ENCODE results near the gene SEMA7A. TPM values are rescaled to one million over a fixed set of nuclear protein-coding genes. Genes with fewer than 3 reads are reported as not detected.

SEMA7A gene
- total RNA-seq, 1 experiment from 2014 or later = 38.1 TPM

GRCh38 chr15:74464897-74465296 lies 31.1 kb upstream of the SEMA7A start:
- no peak overlapping the region for H3K4me3 Mint-ChIP-seq (ENCODE audit: unreplicated experiment)
- ChIA-PET POLR2A (no interaction called here), CTCF (interaction anchor here (1.0 kb wide), 1 partner anchor 18 kb away, joined by 3 read pairs; no protein-coding TSS in a partner anchor)
- peaks cover 27% of the 10 kb centered on the region for H3K36me3 Mint-ChIP-seq (ENCODE audit: insufficient read depth, unreplicated experiment)
- Histone ChIP-seq H3K36me3 (ENCODE audit: control insufficient read depth, insufficient read depth, low read length) (no peaks in the 10 kb centered on the region), H3K4me3 (ENCODE audit: low read depth, low read length) (no peak overlapping the region), H3K27me3 (replicated peaks; ENCODE audit: control insufficient read depth, insufficient read depth, low read length) (no peaks in the 10 kb centered on the region), H3K4me1 (peaks cover 13% of the 10 kb centered on the region; the same call in 1 of the 2 replicates), H3K9me3 (no peaks in the 10 kb centered on the region)
- no peak overlapping the region for H3K27ac Mint-ChIP-seq (ENCODE audit: unreplicated experiment)
- TF ChIP-seq CTCF (IDR thresholded peaks at IDR 0.05; ENCODE audit: insufficient read depth in 1 of 2, low read depth in 1 of 2, low read length in 1 of 2, severe bottlenecking in 1 of 2, unreplicated experiment in 1 of 2) = no peak
- peaks cover 9% of the 10 kb centered on the region for H3K9me3 Mint-ChIP-seq (ENCODE audit: unreplicated experiment)
- no peak for DNase-seq
- intact Hi-C loops (cut with micrococcal nuclease; ENCODE audit: unreplicated experiment) = no loop called here
- no peaks in the 10 kb centered on the region for H3K27me3 Mint-ChIP-seq (ENCODE audit: insufficient read depth, unreplicated experiment)
- H3K4me1 Mint-ChIP-seq (ENCODE audit: low read depth, unreplicated experiment) = peaks cover 21% of the 10 kb centered on the region
- BruUV-seq (replicated peaks) = no TSS peak

GRCh38 chr15:74464216-74464615 lies 30.5 kb upstream of the SEMA7A start:
- peaks cover 13% of the 10 kb centered on the region; the same call in 1 of the 2 replicates for H3K4me1 ChIP-seq
- no peak for DNase-seq
- intact Hi-C loops (cut with micrococcal nuclease; ENCODE audit: unreplicated experiment) = no loop called here
- no peaks in the 10 kb centered on the region for H3K27me3 ChIP-seq (replicated peaks; ENCODE audit: control insufficient read depth, insufficient read depth, low read length)
- H3K4me3 ChIP-seq (ENCODE audit: low read depth, low read length) = no peak overlapping the region
- ChIA-PET POLR2A (no interaction called here), CTCF (interaction anchor here (1.0 kb wide), 1 partner anchor 19 kb away, joined by 3 read pairs; no protein-coding TSS in a partner anchor)
- TF ChIP-seq CTCF (IDR thresholded peaks at IDR 0.05; ENCODE audit: insufficient read depth in 1 of 2, low read depth in 1 of 2, low read length in 1 of 2, severe bottlenecking in 1 of 2, unreplicated experiment in 1 of 2) = no peak
- Mint-ChIP-seq H3K36me3 (ENCODE audit: insufficient read depth, unreplicated experiment) (peaks cover 27% of the 10 kb centered on the region), H3K9me3 (ENCODE audit: unreplicated experiment) (peaks cover 9% of the 10 kb centered on the region), H3K4me1 (ENCODE audit: low read depth, unreplicated experiment) (peaks cover 21% of the 10 kb centered on the region), H3K27me3 (ENCODE audit: insufficient read depth, unreplicated experiment) (no peaks in the 10 kb centered on the region), H3K4me3 (ENCODE audit: unreplicated experiment) (no peak overlapping the region), H3K27ac (ENCODE audit: unreplicated experiment) (no peak overlapping the region)
- H3K36me3 ChIP-seq (ENCODE audit: control insufficient read depth, insufficient read depth, low read length) = no peaks in the 10 kb centered on the region
- H3K9me3 ChIP-seq = no peaks in the 10 kb centered on the region
- no TSS peak for BruUV-seq (replicated peaks)

GRCh38 chr15:74463634-74464033 lies 29.9 kb upstream of the SEMA7A start:
- no peaks in the 10 kb centered on the region for H3K27me3 Mint-ChIP-seq (ENCODE audit: insufficient read depth, unreplicated experiment)

More at GRCh38 chr15:74463634-74464033, 29.9 kb upstream of the SEMA7A start:
- H3K36me3 Mint-ChIP-seq (ENCODE audit: insufficient read depth, unreplicated experiment) = peaks cover 21% of the 10 kb centered on the region
- H3K4me1 ChIP-seq = peaks cover 13% of the 10 kb centered on the region; the same call in 1 of the 2 replicates
- DNase-seq = no peak
- peak overlapping the region; percentile 47 for H3K4me3 Mint-ChIP-seq (ENCODE audit: unreplicated experiment)
- no TSS peak for BruUV-seq (replicated peaks)
- no peaks in the 10 kb centered on the region for H3K36me3 ChIP-seq (ENCODE audit: control insufficient read depth, insufficient read depth, low read length)
- H3K9me3 Mint-ChIP-seq (ENCODE audit: unreplicated experiment) = peaks cover 9% of the 10 kb centered on the region
- H3K4me1 Mint-ChIP-seq (ENCODE audit: low read depth, unreplicated experiment) = peaks cover 25% of the 10 kb centered on the region
- ChIA-PET CTCF (no interaction called here), POLR2A (no interaction called here)
- intact Hi-C loops (cut with micrococcal nuclease; ENCODE audit: unreplicated experiment) = no loop called here
- TF ChIP-seq CTCF (IDR thresholded peaks at IDR 0.05; ENCODE audit: insufficient read depth in 1 of 2, low read depth in 1 of 2, low read length in 1 of 2, severe bottlenecking in 1 of 2, unreplicated experiment in 1 of 2) = no peak
- H3K4me3 ChIP-seq (ENCODE audit: low read depth, low read length) = no peak overlapping the region
- H3K27ac Mint-ChIP-seq (ENCODE audit: unreplicated experiment) = no peak overlapping the region
- H3K9me3 ChIP-seq = no peaks in the 10 kb centered on the region
- H3K27me3 ChIP-seq (replicated peaks; ENCODE audit: control insufficient read depth, insufficient read depth, low read length) = no peaks in the 10 kb centered on the region

All from Caco-2 (cell line).